Endothelial cell of umbilical vein (primary cell): ENCODE data around the gene NCOR1.

Source experiments
- CTCF ChIP-seq, 2 donors: IDR thresholded peaks; 1 replicate in 1 of 2; 2 replicates in 1 of 2; pipeline ENCODE4 v1.5.1; 2011; ENCODE audit warnings: low read length in 2 of 2, mild to moderate bottlenecking in 2 of 2, moderate library complexity in 2 of 2, control low read depth in 1 of 2, inconsistent platforms in 1 of 2, low read depth in 1 of 2; ENCODE audit not compliant: insufficient read depth in 1 of 2; ENCODE audit errors: extremely low read depth in 1 of 2
- EZH2 ChIP-seq: IDR thresholded peaks from 2 replicates; pipeline ENCODE4 v1.6.1; 2012; ENCODE audit warnings: borderline replicate concordance, low read depth, mild to moderate bottlenecking, moderate library complexity, low read length, inconsistent platforms; ENCODE audit not compliant: severe bottlenecking
- GATA2 ChIP-seq: IDR thresholded peaks from 2 replicates; pipeline ENCODE4 v1.7.0; 2011; ENCODE audit warnings: low read depth, mild to moderate bottlenecking, moderate library complexity, mixed read lengths, low read length; ENCODE audit not compliant: insufficient read length, insufficient read depth
- JUN ChIP-seq: IDR thresholded peaks from 2 replicates; pipeline ENCODE4 v1.6.1; 2011; ENCODE audit warnings: borderline replicate concordance, low read depth; ENCODE audit not compliant: insufficient read length, insufficient read depth
- MAX ChIP-seq: IDR thresholded peaks from 2 replicates; pipeline ENCODE4 v1.6.1; 2011; ENCODE audit not compliant: insufficient read depth, insufficient read length
- POLR2A ChIP-seq: IDR thresholded peaks from 2 replicates; pipeline ENCODE4 v1.6.1; 2012; ENCODE audit warnings: low read depth, mild to moderate bottlenecking, control low read depth, low read length
- POLR2AphosphoS5 ChIP-seq: IDR thresholded peaks from 2 replicates; pipeline ENCODE4 v1.6.1; 2012; ENCODE audit warnings: low read depth, mild to moderate bottlenecking, control low read depth, low read length, moderate library complexity; ENCODE audit not compliant: insufficient read depth

GRCh38 chr17:16148596-16148995, 66.7 kb downstream of the NCOR1 start:
- no peak for TF ChIP-seq CTCF (IDR thresholded peaks at IDR 0.05; ENCODE audit: extremely low read depth in 1 of 2, insufficient read depth in 1 of 2, low read depth in 1 of 2, low read length in 2 of 2)
- TF ChIP-seq POLR2AphosphoS5 = no peak
- TF ChIP-seq POLR2A = no peak
- TF ChIP-seq EZH2 = no peak
- no peak for TF ChIP-seq JUN
- no peak for TF ChIP-seq MAX
- TF ChIP-seq GATA2 = no peak
